GM12873 (cell line): Measurements from ENCODE around the gene MFSD6.

ENCODE experiments used
- CTCF ChIP-seq: IDR thresholded peaks from 2 replicates; pipeline ENCODE4 v1.5.1; 2012; ENCODE audit warnings: low read depth, mild to moderate bottlenecking, moderate library complexity, low read length, control low read depth; ENCODE audit not compliant: insufficient read depth; ENCODE audit errors: missing control alignments

The MFSD6 gene

GRCh38 chr2:190450363-190450762, 42.2 kb downstream of the MFSD6 start:
- no peak for TF ChIP-seq CTCF

- TF ChIP-seq CTCF: no peak
These were observed 43.5 kb downstream of the MFSD6 start for GRCh38 chr2:190451561-190452176.

GRCh38 chr2:190452433-190452832, 44.3 kb downstream of the MFSD6 start:
- no peak for TF ChIP-seq CTCF

- no peak for TF ChIP-seq CTCF
These were observed 46.6 kb downstream of the MFSD6 start for GRCh38 chr2:190454795-190455194.

- TF ChIP-seq CTCF: no peak
These were observed 47.4 kb downstream of the MFSD6 start for GRCh38 chr2:190455358-190456095.

GRCh38 chr2:190456833-190457232, 48.7 kb downstream of the MFSD6 start:
- no peak for TF ChIP-seq CTCF

GRCh38 chr2:190457256-190457655, 49.1 kb downstream of the MFSD6 start:
- TF ChIP-seq CTCF: no peak
